PC-9 (cell line): ENCODE data around the gene HTR4.

Source experiments
- CTCF ChIP-seq: fragments of 200-600 bp; sonication (generic); conservative IDR thresholded peaks from 2 replicates; pipeline ENCODE4 v1.6.1; 2017; ENCODE audit warnings: mixed run types, antibody characterized with exemption, mild to moderate bottlenecking, moderate library complexity
- EZH2 ChIP-seq: fragments of 200-600 bp; sonication (generic); IDR thresholded peaks from 2 replicates; pipeline ENCODE4 v1.8.0; 2017; ENCODE audit warnings: antibody characterized with exemption, low read depth

- no peak for TF ChIP-seq CTCF
- no peak for TF ChIP-seq EZH2
Measured at GRCh38 chr5:148474025-148474511, 180.3 kb downstream of the HTR4 start.
